Stimulated activated effector memory CD8-positive, alpha-beta T cell treated with anti-CD3 and anti-CD28 coated beads, Interleukin-12 subunit alpha, Interleukin-12 subunit beta, amount 100 ng/mL, for 72 hours (primary cell): Measurements from ENCODE around the gene ANKRD30B.
"Not testable (repeated sequence)": the region's sequence is repeated elsewhere in the genome, so short reads cannot be mapped to it uniquely, and the experiment has no call there.

Source experiments
- ATAC-seq: fragments of 150-1000 bp; cut with Tn5 transposase; 2 replicates; pipeline ENCODE4 v1.10.0; 2021
- DNase-seq, 2 donors: peaks; one replicate each; pipeline ENCODE4 v3.0.0; 2021 to 2022; ENCODE audit warnings: low spot score in 2 of 2
- H3K27ac Mint-ChIP-seq: one replicate; pipeline ENCODE4 v1.8.0; 2022; ENCODE audit warnings: mild to moderate bottlenecking, mixed read lengths
- H3K36me3 Mint-ChIP-seq: one replicate; pipeline ENCODE4 v1.8.0; 2022; ENCODE audit warnings: mild to moderate bottlenecking, mixed read lengths
- H3K4me1 Mint-ChIP-seq: one replicate; pipeline ENCODE4 v1.8.0; 2022; ENCODE audit warnings: mixed read lengths
- H3K4me3 Mint-ChIP-seq: one replicate; pipeline ENCODE4 v1.8.0; 2022; ENCODE audit warnings: mild to moderate bottlenecking, mixed read lengths
- H3K9me3 Mint-ChIP-seq: one replicate; pipeline ENCODE4 v1.8.0; 2022; ENCODE audit warnings: mixed read lengths

ANKRD30B gene

DNA sequence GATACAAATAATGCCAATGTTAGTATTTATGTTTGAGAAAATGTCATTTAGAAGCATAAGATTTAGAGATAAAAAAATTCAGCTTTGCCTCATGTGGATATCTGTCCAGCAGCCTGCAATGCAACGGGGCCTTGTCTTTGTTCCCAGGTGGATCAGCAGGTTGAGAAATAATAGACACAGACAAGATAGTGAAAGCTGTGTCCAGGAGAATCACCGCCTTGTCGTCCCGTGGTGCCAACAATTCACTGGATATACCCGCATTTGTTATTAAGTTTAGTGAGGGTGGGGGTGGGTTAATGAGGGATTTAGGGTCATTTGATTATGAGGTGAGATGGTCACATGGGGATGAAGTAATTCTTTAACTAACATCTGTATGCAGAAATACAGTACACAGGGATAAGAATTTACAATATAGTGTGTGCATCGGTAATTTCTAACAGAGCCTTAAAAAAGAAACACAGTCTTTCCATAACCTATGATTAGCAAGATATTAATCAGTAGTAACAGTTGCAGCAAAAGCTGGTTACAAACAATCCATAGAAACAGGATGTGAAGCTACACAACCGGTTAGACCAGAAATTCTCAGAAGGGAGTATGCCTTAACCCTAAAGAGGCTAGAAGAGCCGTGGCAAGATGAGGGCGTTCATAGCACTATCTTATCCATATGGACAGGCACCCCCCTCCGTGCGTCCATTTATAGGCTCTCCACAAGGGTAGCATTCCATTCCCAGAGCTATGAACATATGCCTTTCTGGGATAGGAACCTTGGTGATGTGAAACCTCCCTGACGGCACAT lies 50.2 kb downstream of the ANKRD30B start:
- H3K36me3 Mint-ChIP-seq, ATAC-seq, H3K27ac Mint-ChIP-seq, DNase-seq, H3K4me1 Mint-ChIP-seq, H3K4me3 Mint-ChIP-seq, H3K9me3 Mint-ChIP-seq: not testable (repeated sequence)

DNA sequence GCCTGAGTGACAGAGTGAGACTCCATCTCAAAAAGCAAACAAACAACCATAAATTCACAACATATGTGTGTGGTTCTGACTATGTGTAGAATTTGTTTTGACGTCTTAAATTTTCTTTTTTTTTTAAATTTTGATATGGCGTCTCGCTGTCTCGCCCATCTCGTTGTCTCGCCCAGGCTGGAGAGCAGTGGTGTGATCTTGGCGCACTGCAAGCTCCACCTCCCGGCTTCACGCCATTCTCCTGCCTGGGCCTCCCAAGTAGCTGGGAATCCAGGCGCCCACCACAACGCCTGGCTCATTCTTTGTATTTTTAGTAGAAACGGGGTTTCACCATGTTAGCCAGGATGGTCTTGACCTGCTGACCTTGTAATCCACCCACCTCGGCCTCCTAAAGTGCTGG lies 63.1 kb downstream of the ANKRD30B start:
- not testable (repeated sequence) for ATAC-seq, H3K27ac Mint-ChIP-seq, H3K9me3 Mint-ChIP-seq, H3K36me3 Mint-ChIP-seq, H3K4me3 Mint-ChIP-seq, DNase-seq, H3K4me1 Mint-ChIP-seq

- not testable (repeated sequence) for ATAC-seq, DNase-seq, H3K4me3 Mint-ChIP-seq, H3K27ac Mint-ChIP-seq, H3K36me3 Mint-ChIP-seq, H3K4me1 Mint-ChIP-seq, H3K9me3 Mint-ChIP-seq
Measured at GRCh38 chr18:14826972-14827632, 79.1 kb downstream of the ANKRD30B start.

- H3K9me3 Mint-ChIP-seq, H3K4me3 Mint-ChIP-seq, H3K36me3 Mint-ChIP-seq, DNase-seq, ATAC-seq, H3K4me1 Mint-ChIP-seq, H3K27ac Mint-ChIP-seq: not testable (repeated sequence)
Measured at GRCh38 chr18:14841607-14842006, 93.6 kb downstream of the ANKRD30B start.

GRCh38 chr18:14851533-14851932 lies 103.6 kb downstream of the ANKRD30B start:
- H3K4me3 Mint-ChIP-seq, H3K36me3 Mint-ChIP-seq, DNase-seq, ATAC-seq, H3K27ac Mint-ChIP-seq, H3K9me3 Mint-ChIP-seq, H3K4me1 Mint-ChIP-seq: not testable (repeated sequence)

DNA sequence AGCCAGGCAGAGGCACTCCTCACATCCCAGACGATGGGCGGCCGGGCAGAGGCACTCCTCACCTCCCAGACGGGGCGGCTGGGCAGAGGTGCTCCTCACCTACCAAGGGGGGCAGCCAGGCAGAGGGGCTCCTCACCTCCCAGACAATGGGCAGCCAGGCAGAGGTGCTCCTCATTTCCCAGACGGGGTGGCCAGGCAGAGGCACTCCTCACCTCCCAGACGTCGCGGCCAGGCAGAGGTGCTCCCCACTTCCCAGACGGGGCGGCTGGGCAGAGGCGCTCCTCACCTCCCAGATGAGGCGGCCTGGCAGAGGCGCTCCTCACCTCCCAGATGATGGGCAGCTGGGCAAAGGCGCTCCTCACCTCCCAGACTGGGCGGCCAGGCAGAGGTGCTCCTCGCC lies 107.7 kb downstream of the ANKRD30B start:
- DNase-seq, H3K9me3 Mint-ChIP-seq, H3K27ac Mint-ChIP-seq, ATAC-seq, H3K4me3 Mint-ChIP-seq, H3K4me1 Mint-ChIP-seq, H3K36me3 Mint-ChIP-seq: not testable (repeated sequence)

DNA sequence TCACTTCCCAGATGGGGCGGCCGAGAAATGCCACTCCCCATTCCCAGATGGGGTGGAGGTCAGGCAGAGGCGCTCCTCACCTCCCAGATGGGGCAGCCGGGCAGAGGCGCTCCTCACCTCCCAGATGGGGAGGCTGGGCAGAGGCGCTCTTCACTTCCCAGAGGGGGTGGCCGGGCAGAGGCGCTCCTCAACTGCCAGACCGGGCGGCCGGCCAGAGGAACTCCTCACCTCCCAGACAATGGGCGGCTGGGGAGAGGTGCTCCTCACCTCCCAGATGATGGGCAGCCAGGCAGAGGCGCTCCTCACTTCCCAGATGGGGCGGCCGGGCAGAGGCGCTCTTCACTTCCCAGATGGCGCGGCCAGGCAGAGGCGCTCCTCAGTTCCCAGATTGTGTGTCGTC lies 108.3 kb downstream of the ANKRD30B start:
- DNase-seq, H3K4me1 Mint-ChIP-seq, H3K27ac Mint-ChIP-seq, H3K9me3 Mint-ChIP-seq, H3K4me3 Mint-ChIP-seq, ATAC-seq, H3K36me3 Mint-ChIP-seq: not testable (repeated sequence)

DNA sequence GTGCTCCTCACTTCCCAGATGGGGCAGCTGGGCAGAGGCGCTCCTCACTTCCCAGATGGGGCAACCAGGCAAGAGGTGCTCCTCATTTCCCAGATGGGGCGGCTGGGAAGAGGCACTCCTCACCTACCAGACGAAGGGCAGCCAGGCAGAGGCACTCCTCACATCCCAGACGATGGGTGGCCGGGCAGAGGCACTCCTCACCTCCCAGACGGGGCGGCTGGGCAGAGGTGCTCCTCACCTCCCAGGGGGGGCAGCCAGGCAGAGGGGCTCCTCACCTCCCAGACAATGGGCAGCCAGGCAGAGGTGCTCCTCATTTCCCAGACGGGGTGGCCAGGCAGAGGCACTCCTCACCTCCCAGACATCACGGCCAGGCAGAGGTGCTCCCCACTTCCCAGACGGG lies 110.5 kb downstream of the ANKRD30B start:
- not testable (repeated sequence) for H3K36me3 Mint-ChIP-seq, H3K4me3 Mint-ChIP-seq, H3K9me3 Mint-ChIP-seq, H3K4me1 Mint-ChIP-seq, H3K27ac Mint-ChIP-seq, ATAC-seq, DNase-seq

DNA sequence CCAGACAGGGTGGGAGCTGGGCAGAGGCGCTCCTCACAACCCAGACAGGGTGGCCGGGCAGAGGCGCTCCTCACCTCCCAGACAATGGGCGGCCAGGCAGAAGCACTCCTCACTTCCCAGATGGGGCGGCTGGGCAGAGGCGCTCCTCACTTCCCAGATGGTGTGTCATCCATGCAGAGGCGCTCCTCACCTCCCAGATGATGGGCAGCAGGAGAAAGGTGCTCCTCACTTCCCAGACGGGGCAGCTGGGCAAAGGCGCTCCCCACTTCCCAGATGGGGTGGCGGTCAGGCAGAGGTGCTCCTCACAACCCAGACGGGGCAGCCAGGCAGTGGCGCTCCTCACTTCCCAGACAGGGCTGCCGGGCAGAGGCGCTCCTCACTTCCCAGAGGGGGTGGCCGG lies 112.0 kb downstream of the ANKRD30B start:
- H3K9me3 Mint-ChIP-seq, result not testable (repeated sequence)

GRCh38 chr18:14866426-14866825 lies 118.5 kb downstream of the ANKRD30B start:
- not testable (repeated sequence) for ATAC-seq, H3K36me3 Mint-ChIP-seq, H3K27ac Mint-ChIP-seq, H3K4me3 Mint-ChIP-seq, H3K9me3 Mint-ChIP-seq, DNase-seq
- H3K4me1 Mint-ChIP-seq, result peaks cover 10% of the 10 kb centered on the region

More for the DNA sequence above, 112.0 kb downstream of the ANKRD30B start:
- not testable (repeated sequence) for DNase-seq, H3K4me1 Mint-ChIP-seq, H3K27ac Mint-ChIP-seq, H3K4me3 Mint-ChIP-seq, H3K36me3 Mint-ChIP-seq, ATAC-seq

GRCh38 chr18:14867988-14868387 lies 120.0 kb downstream of the ANKRD30B start:
- not testable (repeated sequence) for H3K27ac Mint-ChIP-seq, H3K4me3 Mint-ChIP-seq, H3K9me3 Mint-ChIP-seq, H3K36me3 Mint-ChIP-seq, ATAC-seq, DNase-seq
- H3K4me1 Mint-ChIP-seq, result peaks cover 10% of the 10 kb centered on the region

- not testable (repeated sequence) for H3K27ac Mint-ChIP-seq, DNase-seq, H3K4me3 Mint-ChIP-seq, ATAC-seq, H3K9me3 Mint-ChIP-seq, H3K36me3 Mint-ChIP-seq
- peaks cover 10% of the 10 kb centered on the region for H3K4me1 Mint-ChIP-seq
Measured at GRCh38 chr18:14868825-14869224, 120.9 kb downstream of the ANKRD30B start.

DNA sequence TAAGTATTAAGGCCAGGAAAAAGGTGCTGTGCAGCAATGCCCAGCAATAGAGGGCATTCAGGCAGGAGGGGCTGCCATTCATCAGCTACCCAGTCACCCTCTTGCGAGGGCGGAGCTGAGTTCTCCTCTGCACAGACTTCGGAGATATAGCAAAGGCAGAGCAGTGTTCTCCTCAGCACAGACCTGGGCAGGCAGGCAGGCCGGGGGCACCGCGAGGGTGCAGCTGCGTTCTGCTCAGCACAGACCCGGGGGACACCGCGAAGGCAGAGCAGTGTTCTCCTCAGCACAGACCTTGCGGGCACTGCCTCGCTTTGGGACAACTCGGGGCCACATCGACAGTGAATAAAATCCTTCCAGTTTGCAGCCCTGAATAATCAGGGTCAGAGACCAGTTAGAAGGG lies 130.9 kb downstream of the ANKRD30B start:
- not testable (repeated sequence) for H3K4me1 Mint-ChIP-seq, H3K36me3 Mint-ChIP-seq, DNase-seq, ATAC-seq, H3K27ac Mint-ChIP-seq, H3K4me3 Mint-ChIP-seq, H3K9me3 Mint-ChIP-seq

- no peaks in the 10 kb centered on the region for H3K9me3 Mint-ChIP-seq
- no peak overlapping the region for H3K4me3 Mint-ChIP-seq
- ATAC-seq (no peak), DNase-seq (no peak)
- H3K27ac Mint-ChIP-seq, result no peak overlapping the region
- no peaks in the 10 kb centered on the region for H3K36me3 Mint-ChIP-seq
- H3K4me1 Mint-ChIP-seq, result no peaks in the 10 kb centered on the region
Measured at GRCh38 chr18:14900435-14900834, 152.5 kb downstream of the ANKRD30B start.
